ENCODE results near the gene IL2RG. TPM values are rescaled to one million over a fixed set of nuclear protein-coding genes. Genes with fewer than 3 reads are reported as not detected.

IL2RG gene
- total RNA-seq, 1 donor from 2014 or later = 261 TPM

DNA sequence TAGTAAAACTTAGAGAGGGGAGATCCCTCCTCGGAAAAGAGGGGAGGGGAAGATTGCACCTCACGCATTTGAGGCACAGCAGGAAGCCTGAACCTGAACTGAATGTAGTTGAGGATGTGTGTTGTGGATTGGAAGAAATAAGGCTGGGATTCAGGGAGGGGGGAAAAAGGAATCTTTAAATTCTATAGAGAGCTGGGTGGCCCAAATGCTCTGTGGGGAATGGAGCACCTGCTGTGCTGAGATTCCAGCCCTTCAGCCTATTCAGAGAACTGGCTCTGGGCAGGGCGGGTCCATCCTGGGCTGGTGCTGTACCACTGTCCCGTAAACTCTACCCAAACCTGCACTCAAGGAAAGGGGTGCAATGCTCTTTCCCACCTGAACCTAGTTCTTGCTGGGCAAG lies 11.6 kb downstream of the IL2RG start:
- ATAC-seq (ENCODE audit: low read depth) (no peak), DNase-seq (no peak)
- no peak overlapping the region for H3K4me3 Mint-ChIP-seq
- peaks cover 5% of the 10 kb centered on the region for H3K36me3 Mint-ChIP-seq (ENCODE audit: low read depth)
- H3K4me1 Mint-ChIP-seq = peaks cover 48% of the 10 kb centered on the region
- H3K9me3 Mint-ChIP-seq = no peaks in the 10 kb centered on the region
- CTCF ChIA-PET = interaction anchor here (1.0 to 4.1 kb wide), 4 partner anchors 11 to 101 kb away, joined by 3 to 32 read pairs (median 14); partner anchors contain the start of genes IL2RG and MED12
- POLR2A ChIA-PET = interaction anchor here (0.7 to 8.2 kb wide), 5 partner anchors 9 to 99 kb away, joined by 3 to 89 read pairs (median 5); partner anchors contain the start of genes IL2RG and MED12
- no peak overlapping the region for H3K27ac Mint-ChIP-seq
- H3K27me3 Mint-ChIP-seq = no peaks in the 10 kb centered on the region
- TF ChIP-seq, protein P1, sequence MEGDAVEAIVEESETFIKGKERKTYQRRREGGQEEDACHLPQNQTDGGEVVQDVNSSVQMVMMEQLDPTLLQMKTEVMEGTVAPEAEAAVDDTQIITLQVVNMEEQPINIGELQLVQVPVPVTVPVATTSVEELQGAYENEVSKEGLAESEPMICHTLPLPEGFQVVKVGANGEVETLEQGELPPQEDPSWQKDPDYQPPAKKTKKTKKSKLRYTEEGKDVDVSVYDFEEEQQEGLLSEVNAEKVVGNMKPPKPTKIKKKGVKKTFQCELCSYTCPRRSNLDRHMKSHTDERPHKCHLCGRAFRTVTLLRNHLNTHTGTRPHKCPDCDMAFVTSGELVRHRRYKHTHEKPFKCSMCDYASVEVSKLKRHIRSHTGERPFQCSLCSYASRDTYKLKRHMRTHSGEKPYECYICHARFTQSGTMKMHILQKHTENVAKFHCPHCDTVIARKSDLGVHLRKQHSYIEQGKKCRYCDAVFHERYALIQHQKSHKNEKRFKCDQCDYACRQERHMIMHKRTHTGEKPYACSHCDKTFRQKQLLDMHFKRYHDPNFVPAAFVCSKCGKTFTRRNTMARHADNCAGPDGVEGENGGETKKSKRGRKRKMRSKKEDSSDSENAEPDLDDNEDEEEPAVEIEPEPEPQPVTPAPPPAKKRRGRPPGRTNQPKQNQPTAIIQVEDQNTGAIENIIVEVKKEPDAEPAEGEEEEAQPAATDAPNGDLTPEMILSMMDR (IDR thresholded peaks at IDR 0.05) = no peak
- intact Hi-C loops (cut with micrococcal nuclease) = loop anchor here (10.0 kb wide), 1 partner anchor 965 kb away; the partner anchor contains the start of gene IGBP1

DNA sequence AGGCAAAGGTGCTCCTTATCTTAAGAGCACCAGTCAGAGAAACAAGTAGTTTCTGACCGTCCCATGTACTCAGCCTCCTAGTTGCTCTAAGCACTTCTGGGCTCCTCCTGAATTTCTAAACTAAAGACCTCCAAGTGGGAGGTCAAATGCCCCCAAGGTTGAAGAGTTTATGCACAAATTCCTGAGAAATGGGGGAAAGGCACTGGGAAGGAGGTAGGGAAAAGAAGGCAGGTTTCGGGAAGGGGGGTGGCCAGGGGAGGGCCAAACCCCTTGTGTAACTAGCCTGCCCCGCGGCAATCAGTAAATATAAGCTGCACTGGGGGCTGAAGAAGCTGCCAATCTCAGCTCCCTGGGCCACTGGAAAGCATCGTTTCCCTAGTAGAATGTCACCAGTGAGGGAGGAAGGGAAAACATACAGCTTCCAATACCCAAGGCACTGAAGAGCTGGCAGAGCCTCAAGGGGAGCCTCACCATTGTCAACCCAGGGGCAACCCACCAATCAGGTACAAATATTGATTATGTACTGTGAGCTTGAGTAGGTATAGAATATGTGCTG lies 12.3 kb downstream of the IL2RG start:
- H3K27me3 Mint-ChIP-seq = no peaks in the 10 kb centered on the region
- H3K9me3 Mint-ChIP-seq = no peaks in the 10 kb centered on the region
- intact Hi-C loops (cut with micrococcal nuclease) = loop anchor here (1.0 to 10.0 kb wide), 4 partner anchors 12 to 964 kb away; partner anchors contain the start of genes IGBP1 and IL2RG
- TF ChIP-seq, protein P1 (IDR thresholded peaks at IDR 0.05) = no peak
- H3K27ac Mint-ChIP-seq = no peak overlapping the region
- ChIA-PET POLR2A (interaction anchor here (1.4 to 8.2 kb wide), 4 partner anchors 9 to 83 kb away, joined by 3 to 89 read pairs (median 40); partner anchors contain the start of genes IL2RG and MED12), CTCF (interaction anchor here (1.0 to 4.1 kb wide), 4 partner anchors 12 to 101 kb away, joined by 3 to 32 read pairs (median 14); partner anchors contain the start of genes IL2RG and MED12)
- DNase-seq (no peak), ATAC-seq (ENCODE audit: low read depth) (no peak)
- H3K4me1 Mint-ChIP-seq = peaks cover 41% of the 10 kb centered on the region
- H3K36me3 Mint-ChIP-seq (ENCODE audit: low read depth) = peaks cover 5% of the 10 kb centered on the region
- H3K4me3 Mint-ChIP-seq = no peak overlapping the region

DNA sequence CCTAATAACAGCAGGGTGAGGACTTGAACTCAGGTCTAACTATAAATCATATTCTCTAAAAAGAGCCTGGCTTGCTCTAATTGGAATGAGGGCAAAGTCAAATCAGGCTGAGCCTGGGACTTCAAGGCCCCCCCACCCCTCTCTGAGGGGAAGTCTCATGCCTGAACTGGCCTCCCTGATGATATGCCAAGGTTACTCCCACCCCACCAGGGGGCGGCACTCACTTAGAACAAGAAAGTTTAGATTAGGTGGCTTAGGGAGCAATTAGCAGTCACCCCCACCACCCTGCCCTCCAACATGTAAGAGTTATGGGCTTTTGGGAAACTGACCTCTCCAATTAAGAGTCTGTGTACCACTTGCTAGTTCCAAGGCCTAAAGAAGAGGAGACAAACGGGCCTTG lies 13.1 kb downstream of the IL2RG start:
- H3K27ac Mint-ChIP-seq = no peak overlapping the region
- DNase-seq (peak; percentile 53), ATAC-seq (ENCODE audit: low read depth) (peak; percentile 51)
- peak overlapping the region; percentile 46 for H3K4me3 Mint-ChIP-seq
- peaks cover 34% of the 10 kb centered on the region for H3K4me1 Mint-ChIP-seq
- no peaks in the 10 kb centered on the region for H3K9me3 Mint-ChIP-seq
- ChIA-PET CTCF (interaction anchor here (1.0 kb wide), 1 partner anchor 31 kb away, joined by 3 read pairs; no protein-coding TSS in a partner anchor), POLR2A (interaction anchor here (1.1 to 4.0 kb wide), 4 partner anchors 10 to 31 kb away, joined by 3 to 36 read pairs (median 7); partner anchors contain the start of genes IL2RG and MED12)
- H3K36me3 Mint-ChIP-seq (ENCODE audit: low read depth) = peaks cover 5% of the 10 kb centered on the region
- intact Hi-C loops (cut with micrococcal nuclease) = loop anchor here (1.0 to 10.0 kb wide), 4 partner anchors 13 to 964 kb away; partner anchors contain the start of genes IGBP1 and IL2RG
- no peaks in the 10 kb centered on the region for H3K27me3 Mint-ChIP-seq
- TF ChIP-seq, protein P1 (IDR thresholded peaks at IDR 0.05) = no peak

DNA sequence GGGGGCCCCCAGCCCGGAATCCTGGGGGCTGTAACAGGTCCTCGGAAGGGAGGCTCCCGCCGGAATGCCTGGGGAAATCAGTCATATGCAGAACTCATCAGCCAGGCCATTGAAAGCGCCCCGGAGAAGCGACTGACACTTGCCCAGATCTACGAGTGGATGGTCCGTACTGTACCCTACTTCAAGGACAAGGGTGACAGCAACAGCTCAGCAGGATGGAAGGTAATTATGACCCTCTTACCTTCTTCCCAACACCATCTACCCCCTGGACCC lies 14.7 kb downstream of the IL2RG start:
- ChIA-PET CTCF (no interaction called here), POLR2A (interaction anchor here (0.7 to 4.0 kb wide), 3 partner anchors 15 to 187 kb away, joined by 3 to 36 read pairs (median 13); partner anchors contain the start of genes IL2RG, MED12 and NONO)
- H3K27me3 Mint-ChIP-seq = no peaks in the 10 kb centered on the region
- peak overlapping the region; percentile 95 for H3K4me3 Mint-ChIP-seq
- H3K27ac Mint-ChIP-seq = no peak overlapping the region
- no peak for DNase-seq
- TF ChIP-seq, protein P1 (IDR thresholded peaks at IDR 0.05) = no peak
- peaks cover 5% of the 10 kb centered on the region for H3K36me3 Mint-ChIP-seq (ENCODE audit: low read depth)
- no peak for ATAC-seq (ENCODE audit: low read depth)
- H3K9me3 Mint-ChIP-seq = no peaks in the 10 kb centered on the region
- intact Hi-C loops (cut with micrococcal nuclease) = loop anchor here (2.0 to 10.0 kb wide), 2 partner anchors 188 to 962 kb away; partner anchors contain the start of gene IGBP1
- H3K4me1 Mint-ChIP-seq = peaks cover 26% of the 10 kb centered on the region
